Ammon's horn (tissue), 1 donor: ENCODE results near the gene RFTN1.
A peak's percentile ranks its signal among the peaks of the same experiment; 100 is the strongest.
"Not testable (repeated sequence)": the region's sequence is repeated elsewhere in the genome, so short reads cannot be mapped to it uniquely, and the experiment has no call there.

Experiments used
- DNase-seq: peaks from one replicate; pipeline ENCODE4 v3.0.0-alpha.2; 2016; ENCODE audit warnings: low spot score

RFTN1 gene

GRCh38 chr3:16506884-16507577 lies 6.5 kb downstream of the RFTN1 start:
- no peak for DNase-seq

GRCh38 chr3:16506451-16506850 lies 7.0 kb downstream of the RFTN1 start:
- DNase-seq: no peak

DNA sequence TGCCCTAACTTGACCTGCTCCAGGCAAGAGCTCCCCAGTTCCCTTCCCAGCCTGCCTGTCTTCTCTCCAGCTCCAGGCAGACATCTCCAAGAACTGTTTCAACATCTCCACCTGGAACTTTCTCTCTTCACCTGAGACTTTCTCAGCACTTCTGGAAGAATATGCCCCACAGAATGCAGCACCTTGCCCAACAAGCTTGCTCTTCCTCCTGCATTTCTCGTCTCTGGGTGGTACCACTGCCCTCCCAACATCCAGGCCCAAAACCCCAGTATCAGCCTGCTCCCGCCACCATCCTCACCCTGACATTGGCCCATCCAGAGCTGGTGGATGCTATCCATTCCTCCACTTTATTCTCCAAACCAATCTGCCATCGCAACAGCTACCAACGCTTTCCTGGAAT lies 8.8 kb downstream of the RFTN1 start:
- no peak for DNase-seq

DNA sequence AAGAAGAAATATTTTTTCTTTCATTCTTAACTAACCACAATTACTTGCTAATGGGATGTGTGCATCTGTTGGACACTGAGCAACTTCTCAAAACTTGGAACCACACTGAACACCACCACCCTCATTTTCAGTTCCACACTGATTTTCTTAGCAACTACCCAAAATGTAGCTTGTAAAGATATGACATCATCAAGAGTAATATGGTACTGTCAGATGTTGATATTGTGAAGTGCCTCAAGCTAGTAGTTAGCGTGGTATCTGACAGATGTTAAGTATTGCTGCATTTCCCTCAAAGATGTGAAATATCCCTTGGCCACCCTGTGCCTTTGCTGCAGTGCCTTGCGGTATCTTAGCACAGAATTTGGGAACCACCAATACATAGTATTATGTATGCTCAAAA lies 9.3 kb downstream of the RFTN1 start:
- no peak for DNase-seq

DNA sequence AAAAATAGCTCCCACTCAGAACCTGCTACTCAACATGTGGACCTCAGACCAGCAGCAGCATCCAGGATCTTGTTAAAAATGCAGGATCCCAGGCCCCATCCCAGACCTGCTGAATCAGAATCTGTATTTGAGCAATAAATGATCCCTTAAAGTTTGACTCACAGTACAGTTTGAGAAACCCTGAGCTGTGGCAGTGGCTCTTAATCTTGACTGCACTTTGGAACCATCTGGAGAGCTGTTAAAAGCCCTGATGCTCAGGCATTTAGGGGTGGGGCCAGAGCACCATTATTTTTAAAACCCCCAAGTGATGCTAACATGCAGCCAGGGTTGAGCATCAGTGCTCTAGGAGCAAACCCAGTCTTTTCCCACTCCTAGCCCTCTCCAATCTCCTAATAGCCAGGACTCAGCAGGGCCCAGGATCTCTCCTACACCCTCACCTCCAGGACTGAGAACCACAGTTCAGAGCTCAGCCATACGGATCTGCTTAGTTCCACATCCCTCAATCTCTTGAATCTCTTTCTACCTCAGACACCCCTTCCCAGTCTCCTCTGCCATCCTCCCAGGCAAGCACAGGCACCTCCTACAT lies 10.2 kb downstream of the RFTN1 start:
- DNase-seq: no peak

GRCh38 chr3:16502347-16502908 lies 11.1 kb downstream of the RFTN1 start:
- DNase-seq: no peak

DNA sequence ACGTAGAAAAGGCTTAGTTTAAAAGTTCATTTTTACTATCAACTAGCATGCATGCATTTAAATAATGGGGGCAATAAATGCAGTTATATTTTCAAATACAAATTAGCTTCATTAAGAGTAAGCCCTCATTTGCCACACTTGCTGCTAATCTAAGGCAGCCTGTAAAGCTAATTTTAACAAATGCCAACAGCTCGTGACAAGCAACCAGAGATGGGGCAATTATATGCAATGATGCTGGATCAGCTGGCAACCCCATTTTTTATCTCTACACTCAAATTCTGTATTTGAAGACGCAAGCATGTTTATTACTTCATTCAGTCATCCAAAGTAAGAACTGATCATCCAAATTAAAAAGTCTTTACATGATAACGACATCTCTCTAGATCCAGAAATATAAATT lies 12.1 kb downstream of the RFTN1 start:
- no peak for DNase-seq

- DNase-seq: no peak
These were observed 12.6 kb downstream of the RFTN1 start for GRCh38 chr3:16500911-16501310.

- DNase-seq: no peak
These were observed 13.4 kb downstream of the RFTN1 start for GRCh38 chr3:16500093-16500492.

DNA sequence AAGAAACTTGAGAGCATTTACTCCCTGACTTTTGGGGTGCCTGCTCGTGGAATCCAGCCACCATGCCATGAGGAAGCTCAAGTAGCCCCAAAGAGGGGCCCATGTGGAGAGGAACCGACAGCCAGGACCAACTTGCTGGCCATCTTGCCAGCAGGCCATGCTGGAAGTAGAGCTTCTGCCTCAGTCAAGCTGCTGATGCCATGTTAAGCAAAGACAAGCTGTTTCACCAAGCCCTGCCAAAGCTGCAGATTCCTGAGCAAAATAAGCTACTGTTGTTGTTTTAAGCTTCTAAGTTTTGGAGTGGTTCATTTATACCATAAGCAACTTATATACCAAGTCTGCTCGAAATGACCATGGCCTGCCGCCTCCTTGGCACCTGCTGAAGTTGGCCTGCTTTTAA lies 14.1 kb downstream of the RFTN1 start:
- peak; percentile 33 for DNase-seq

- DNase-seq: no peak
These were observed 15.2 kb downstream of the RFTN1 start for GRCh38 chr3:16498130-16498890.

DNA sequence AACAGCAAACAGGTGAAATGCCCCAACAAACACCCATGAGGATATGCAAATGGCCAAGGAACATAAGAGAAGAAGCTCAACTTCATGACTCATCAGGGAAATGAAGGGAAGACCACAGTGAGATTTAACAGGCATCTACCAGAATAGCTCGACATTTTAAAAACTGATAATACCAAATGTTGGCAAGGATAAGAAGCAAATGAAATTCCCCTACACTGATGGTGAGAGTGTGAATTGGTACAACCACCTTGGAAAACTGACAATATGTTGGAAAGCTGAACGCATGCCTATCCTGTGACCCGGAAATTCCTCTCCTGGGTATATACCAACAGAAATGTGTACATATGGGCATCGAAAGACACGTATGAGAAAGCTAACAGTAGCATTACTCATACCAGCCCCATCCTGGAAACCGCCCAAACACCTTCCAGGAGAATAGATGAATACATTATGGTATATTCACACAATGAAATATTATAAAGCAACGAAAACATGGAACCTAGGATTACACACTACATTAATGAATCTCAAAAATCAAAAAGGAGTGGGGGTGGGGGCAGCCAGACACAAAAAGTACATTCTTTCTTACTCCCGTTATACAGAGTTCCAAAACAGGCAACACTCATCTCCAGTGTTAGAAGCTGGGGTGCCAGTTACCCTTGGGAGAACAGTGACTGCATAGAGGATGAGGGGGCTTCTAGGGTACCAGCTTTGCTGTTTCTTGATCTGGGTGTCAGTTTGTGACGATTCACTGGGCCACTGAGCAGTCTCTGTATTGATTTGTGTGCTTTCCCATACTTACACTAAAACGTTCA lies 16.9 kb downstream of the RFTN1 start:
- no peak for DNase-seq

DNA sequence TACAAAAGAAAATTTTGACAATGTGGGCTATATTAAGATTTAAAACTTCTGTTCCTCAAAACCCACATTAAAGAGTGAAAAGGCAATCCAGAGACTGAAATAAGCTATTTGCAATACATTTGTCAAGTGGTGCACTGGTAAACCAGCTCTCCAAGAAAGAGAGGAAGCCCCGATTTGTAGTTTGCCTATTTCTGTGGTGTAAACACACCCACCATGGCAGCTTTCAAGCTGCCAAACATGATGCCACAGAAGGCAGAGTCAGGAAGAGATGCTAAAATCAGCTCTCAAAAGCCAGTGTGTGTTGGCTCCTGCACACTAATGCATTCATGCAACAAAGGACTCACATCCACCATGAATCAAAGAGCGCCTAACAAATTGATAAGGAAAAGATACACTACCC lies 17.5 kb downstream of the RFTN1 start:
- DNase-seq: peak; percentile 37

- no peak for DNase-seq
These were observed 18.6 kb downstream of the RFTN1 start for GRCh38 chr3:16494814-16495431.

GRCh38 chr3:16494094-16494493 lies 19.4 kb downstream of the RFTN1 start:
- DNase-seq: no peak

DNA sequence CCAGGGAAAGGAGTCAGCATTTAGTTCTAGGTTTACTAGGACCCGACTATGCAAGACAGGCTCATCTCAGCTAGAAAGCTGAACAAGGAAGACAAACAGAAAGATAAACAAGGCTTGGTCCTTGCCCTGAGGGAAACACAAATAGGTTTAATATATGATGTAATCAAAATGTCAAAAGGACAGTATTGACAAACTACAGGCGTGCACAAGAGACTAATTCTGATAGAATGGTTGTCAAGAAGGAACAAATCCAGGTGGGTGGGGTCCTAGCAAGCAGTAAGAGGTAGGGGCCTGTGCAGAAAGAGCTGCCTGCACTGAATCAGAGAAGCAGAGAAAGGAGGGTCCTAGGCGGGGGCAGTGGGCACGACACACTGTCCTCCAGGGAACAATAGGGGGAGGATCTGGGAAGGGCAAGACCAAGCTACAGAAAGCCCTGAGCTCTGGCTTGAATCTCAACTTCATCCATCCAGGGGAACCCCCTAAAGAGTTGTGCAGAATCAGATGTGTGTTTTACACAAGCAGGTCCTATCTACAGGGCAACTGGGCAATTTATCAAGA lies 23.4 kb downstream of the RFTN1 start:
- DNase-seq: no peak

DNA sequence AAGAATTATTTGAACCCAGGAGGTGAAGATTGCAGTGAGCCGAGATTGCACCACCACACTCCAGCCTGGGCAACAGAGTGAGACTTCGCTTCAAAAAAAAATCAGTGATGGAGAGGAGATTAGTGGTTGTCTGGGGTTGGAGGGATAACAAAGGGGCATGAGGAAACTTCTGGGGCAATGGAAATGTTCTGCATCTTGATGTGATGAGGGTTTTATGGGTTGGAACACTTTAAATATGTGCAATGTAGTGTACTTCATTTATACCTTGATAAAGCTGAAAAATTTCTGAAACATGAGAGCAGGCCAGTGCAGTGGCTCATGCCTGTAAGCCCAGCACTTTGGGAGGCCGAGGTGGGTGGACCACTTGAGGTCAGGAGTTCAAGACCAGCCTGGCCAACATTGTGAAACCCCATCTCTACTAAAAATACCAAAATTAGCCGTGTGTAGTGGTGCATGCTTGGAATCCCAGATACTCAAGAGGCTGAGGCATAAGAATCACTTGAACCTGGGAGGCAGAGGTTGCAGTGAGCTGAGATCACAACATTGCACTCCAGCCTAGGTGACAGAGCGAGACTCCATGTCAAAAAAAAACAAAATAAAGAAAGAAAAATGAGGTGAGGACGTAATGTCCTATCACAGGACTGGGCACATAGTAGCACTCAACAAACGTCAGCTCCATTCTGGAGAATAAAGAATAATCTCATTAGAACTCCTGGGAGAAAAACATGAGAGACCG lies 24.0 kb downstream of the RFTN1 start:
- not testable (repeated sequence) for DNase-seq

- DNase-seq: no peak
These were observed 24.9 kb downstream of the RFTN1 start for GRCh38 chr3:16488637-16489036.

GRCh38 chr3:16487511-16488175 lies 25.9 kb downstream of the RFTN1 start:
- no peak for DNase-seq

DNA sequence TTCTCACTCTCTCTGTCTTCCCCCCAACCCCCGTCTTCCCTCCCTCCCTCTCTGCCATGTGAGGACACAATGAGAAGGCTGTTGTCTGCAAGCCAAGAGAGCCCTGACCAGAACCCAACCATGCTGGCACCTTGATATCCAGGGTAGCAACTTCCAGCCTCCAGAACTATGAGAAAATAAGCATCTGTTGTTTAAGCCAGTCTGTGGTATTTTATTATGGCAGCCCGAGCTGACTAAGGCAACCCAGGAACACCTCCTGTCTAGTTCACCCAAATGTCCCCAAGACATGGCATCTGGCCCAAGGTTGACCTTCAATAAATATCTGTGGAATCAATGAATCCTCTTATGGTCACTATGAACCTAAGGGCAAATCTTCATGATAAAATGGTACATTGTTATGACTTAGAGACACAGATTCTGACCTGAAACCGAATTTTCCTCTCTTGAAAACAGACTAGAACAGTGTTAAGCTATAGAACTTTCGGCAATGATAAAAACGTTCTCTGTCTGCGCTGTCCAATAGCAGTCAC lies 26.5 kb downstream of the RFTN1 start:
- DNase-seq: no peak
